HCT116 (cell line): ENCODE measurements around the gene M1AP.

Experiments
- CTCF ChIP-seq, 3 experiments: fragments of 200-600 bp in 1 of 3; sonication (generic) in 1 of 3; IDR thresholded peaks in 2 of 3; conservative IDR thresholded peaks in 1 of 3; 2 replicates each; pipeline ENCODE4 v1.5.1; 2012 to 2017; ENCODE audit warnings: low read depth in 2 of 3, low read length in 2 of 3, antibody characterized with exemption in 1 of 3, borderline replicate concordance in 1 of 3, control low read depth in 1 of 3, mild to moderate bottlenecking in 1 of 3, mixed read lengths in 1 of 3, mixed run types in 1 of 3, moderate library complexity in 1 of 3; ENCODE audit not compliant: insufficient read depth in 1 of 3
- POLR2AphosphoS5 ChIP-seq: IDR thresholded peaks from 2 replicates; pipeline ENCODE4 v1.6.1; 2011; ENCODE audit warnings: mild to moderate bottlenecking, low read depth, low read length, moderate library complexity
- REST ChIP-seq: IDR thresholded peaks from 2 replicates; pipeline ENCODE4 v1.6.1; 2012; ENCODE audit warnings: low read depth
- SRF ChIP-seq: IDR thresholded peaks from 2 replicates; pipeline ENCODE4 v1.6.1; 2012; ENCODE audit warnings: low read depth
- YY1 ChIP-seq: IDR thresholded peaks from 2 replicates; pipeline ENCODE4 v1.6.1; 2011; ENCODE audit warnings: low read length, low read depth, moderate library complexity, mild to moderate bottlenecking; ENCODE audit not compliant: insufficient replicate concordance; ENCODE audit errors: extremely low read depth
- ZBTB33 ChIP-seq: IDR thresholded peaks from 2 replicates; pipeline ENCODE4 v1.6.1; 2011; ENCODE audit warnings: mild to moderate bottlenecking, low read length, moderate library complexity; ENCODE audit not compliant: insufficient replicate concordance; ENCODE audit errors: extremely low read depth
- ZNF274 ChIP-seq: fragments of 200-500 bp; sonication (Bioruptor generic); IDR thresholded peaks from 2 replicates; pipeline ENCODE4 v1.6.1; 2014; ENCODE audit warnings: mild to moderate bottlenecking, low read depth, low read length, inconsistent platforms

- no peak for TF ChIP-seq CTCF (IDR thresholded peaks at IDR 0.05 in 2 of 3, conservative IDR thresholded peaks at IDR 0.05 in 1 of 3; ENCODE audit: borderline replicate concordance in 1 of 3, insufficient read depth in 1 of 3, low read depth in 2 of 3, low read length in 2 of 3)
- no peak for TF ChIP-seq YY1
- TF ChIP-seq ZBTB33: no peak
- TF ChIP-seq POLR2AphosphoS5: no peak
- no peak for TF ChIP-seq ZNF274
- TF ChIP-seq REST: no peak
- no peak for TF ChIP-seq SRF
Measured at GRCh38 chr2:74679615-74680014, 31.5 kb upstream of the M1AP start.
